ENCODE data around the gene BRAF. TPM values are rescaled to one million over a fixed set of nuclear protein-coding genes. Genes with fewer than 3 reads are reported as not detected.
"Not testable (repeated sequence)": the region's sequence is repeated elsewhere in the genome, so short reads cannot be mapped to it uniquely, and the experiment has no call there.

BRAF gene
- 10 to 100 TPM; 51.6 to 54.9 TPM for total RNA-seq
- polyA plus RNA-seq = 10 to 100 TPM in 1 of 3 donors, 1 to 10 TPM in 2; 7.4 to 11.2 (median 8.9) TPM
- total RNA-seq = 86.3 to 125 (median 116) reads per million in 6 experiments

- POLR2A ChIA-PET = interaction anchor here (0.6 to 2.8 kb wide), 9 partner anchors 11 to 813 kb away, joined by 3 to 19 read pairs (median 3); partner anchors contain the start of genes ADCK2, MKRN1, MRPS33 and SSBP1
- Mint-ChIP-seq H3K27me3 (no peaks in the 10 kb centered on the region), H3K36me3 (no peaks in the 10 kb centered on the region), H3K4me1 (peaks cover 9 to 20% (median 16%) of the 10 kb centered on the region in 4 donors), H3K4me3 (peak within 1 kb of the TSS in 9 of 10 donors; percentile 93 to 98 (median 97)), H3K27ac (peak within 1 kb of the TSS in 9 of 10 donors; percentile 93 to 100 (median 98)), H3K9me3 (peaks cover 0 to 10% (median 0%) of the 10 kb centered on the region in 9 donors)
- ATAC-seq (peak; percentile 64 to 67), DNase-seq (peak; percentile 90 to 97 (median 94))
Measured at GRCh38 chr7:140924821-140925421, at the start of gene BRAF. TSS of gene BRAF (minus strand) at chr7:140924929. CDS start at chr7:140924703, 226 bp downstream.

DNA sequence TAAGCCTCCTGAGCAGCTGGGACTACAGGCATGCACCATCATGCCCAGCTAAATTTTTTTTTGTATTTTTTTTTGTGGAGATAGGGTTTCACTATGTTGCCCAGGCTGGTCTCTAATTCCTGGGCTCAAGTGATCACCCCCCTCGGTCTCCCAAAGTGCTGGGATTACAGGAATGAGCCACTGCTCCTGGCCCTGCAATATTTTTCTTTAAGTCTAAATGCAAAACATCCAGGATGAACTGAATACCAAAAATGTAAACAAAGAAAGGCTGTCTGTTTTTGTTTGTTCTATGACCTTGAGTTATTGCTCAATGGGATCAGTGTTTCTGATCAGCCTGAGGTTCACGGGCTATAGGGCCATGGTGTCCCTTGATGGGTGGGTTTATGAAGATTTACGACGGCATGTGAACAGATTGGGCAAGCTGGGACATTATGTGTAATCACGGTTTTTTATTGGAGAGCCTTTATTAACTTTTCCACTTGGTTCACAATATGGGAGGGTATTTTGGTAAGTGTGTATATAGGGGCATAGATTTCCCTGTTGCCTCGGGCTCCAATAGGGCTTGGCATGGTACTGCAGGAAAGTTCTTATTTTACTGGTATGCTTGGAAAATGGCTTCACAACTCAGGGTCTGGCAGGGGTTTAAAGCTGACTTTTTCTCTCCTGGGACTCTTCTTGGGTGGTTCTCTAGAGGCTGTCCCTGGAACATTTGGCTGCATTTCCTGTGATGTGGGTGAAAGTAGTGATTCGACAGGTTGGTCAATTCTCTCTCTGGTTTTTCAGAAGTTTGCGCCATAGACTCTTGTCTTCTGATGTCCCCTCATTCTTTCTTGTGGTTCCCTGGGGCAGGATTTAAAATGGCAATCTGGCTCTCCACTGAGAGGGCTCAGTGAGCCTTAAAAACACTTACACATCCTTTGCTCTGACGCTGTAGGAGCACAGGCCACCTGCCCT lies 48.4 kb upstream of the BRAF start:
- no peaks in the 10 kb centered on the region for H3K36me3 Mint-ChIP-seq
- DNase-seq (no peak), ATAC-seq (no peak)
- H3K27ac Mint-ChIP-seq = peak overlapping the region in 1 of 10 donors; percentile 43
- H3K4me1 Mint-ChIP-seq = peaks cover 0 to 3% (median 0%) of the 10 kb centered on the region in 4 donors
- H3K9me3 Mint-ChIP-seq = no peaks in the 10 kb centered on the region
- no peak overlapping the region for H3K4me3 Mint-ChIP-seq
- POLR2A ChIA-PET = interaction anchor here (0.7 kb wide), 1 partner anchor 56 kb away, joined by 3 read pairs; no protein-coding TSS in a partner anchor
- H3K27me3 Mint-ChIP-seq = peaks cover 0 to 2% (median 1%) of the 10 kb centered on the region in 5 donors

DNA sequence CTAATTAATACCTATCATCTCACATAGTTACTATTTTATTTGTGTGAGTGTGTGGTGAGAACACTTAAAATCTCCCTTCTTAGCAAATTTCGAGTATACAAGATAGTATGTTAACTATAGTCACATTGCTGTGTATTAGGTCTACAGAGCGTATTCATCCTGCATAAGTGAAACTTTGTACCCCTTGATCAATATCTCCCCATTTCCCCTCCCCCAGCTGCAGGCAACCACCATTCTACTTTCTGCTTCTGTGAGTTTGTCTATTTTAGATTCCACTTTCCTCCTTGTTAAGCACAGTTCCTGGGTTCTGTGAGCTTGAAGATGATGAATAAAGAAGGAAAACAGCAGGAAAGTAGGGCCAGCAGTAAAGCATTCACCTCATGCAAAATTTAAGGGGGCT lies 47.6 kb upstream of the BRAF start:
- ATAC-seq (no peak), DNase-seq (no peak)
- no peaks in the 10 kb centered on the region for H3K4me1 Mint-ChIP-seq
- no peaks in the 10 kb centered on the region for H3K9me3 Mint-ChIP-seq
- H3K4me3 Mint-ChIP-seq = no peak overlapping the region
- peaks cover 1 to 9% (median 4%) of the 10 kb centered on the region in 5 donors for H3K27me3 Mint-ChIP-seq
- POLR2A ChIA-PET = interaction anchor here (0.5 to 0.7 kb wide), 2 partner anchors 55 to 456 kb away, joined by 3 read pairs; no protein-coding TSS in a partner anchor
- no peaks in the 10 kb centered on the region for H3K36me3 Mint-ChIP-seq
- H3K27ac Mint-ChIP-seq = no peak overlapping the region

DNA sequence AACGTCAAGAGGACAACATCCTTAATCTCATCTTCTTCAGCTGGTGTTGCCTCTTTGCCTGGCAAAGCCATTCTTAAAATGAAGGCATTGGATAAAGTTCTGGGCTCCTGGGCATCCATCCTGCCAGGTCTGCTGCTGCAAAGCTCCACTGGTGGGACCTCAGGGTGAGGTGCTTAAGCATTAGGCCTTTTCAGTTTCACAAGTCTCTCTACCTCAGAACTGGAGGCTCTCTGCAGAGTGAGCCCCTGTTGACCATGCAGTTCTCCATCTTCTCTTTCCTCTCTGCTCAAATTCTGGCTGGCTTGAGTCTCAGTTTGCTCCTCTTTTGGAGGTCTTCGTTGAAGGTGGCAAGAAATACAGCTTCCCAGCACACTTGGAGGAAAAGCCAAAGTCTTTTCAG lies 42.7 kb upstream of the BRAF start:
- no peak for DNase-seq
- POLR2A ChIA-PET = no interaction called here
- H3K4me3 Mint-ChIP-seq = no peak overlapping the region
- no peaks in the 10 kb centered on the region for H3K9me3 Mint-ChIP-seq
- no peak for ATAC-seq
- no peak overlapping the region for H3K27ac Mint-ChIP-seq
- H3K4me1 Mint-ChIP-seq = no peaks in the 10 kb centered on the region
- no peaks in the 10 kb centered on the region for H3K36me3 Mint-ChIP-seq
- H3K27me3 Mint-ChIP-seq = peaks cover 1 to 11% (median 4%) of the 10 kb centered on the region in 5 donors

DNA sequence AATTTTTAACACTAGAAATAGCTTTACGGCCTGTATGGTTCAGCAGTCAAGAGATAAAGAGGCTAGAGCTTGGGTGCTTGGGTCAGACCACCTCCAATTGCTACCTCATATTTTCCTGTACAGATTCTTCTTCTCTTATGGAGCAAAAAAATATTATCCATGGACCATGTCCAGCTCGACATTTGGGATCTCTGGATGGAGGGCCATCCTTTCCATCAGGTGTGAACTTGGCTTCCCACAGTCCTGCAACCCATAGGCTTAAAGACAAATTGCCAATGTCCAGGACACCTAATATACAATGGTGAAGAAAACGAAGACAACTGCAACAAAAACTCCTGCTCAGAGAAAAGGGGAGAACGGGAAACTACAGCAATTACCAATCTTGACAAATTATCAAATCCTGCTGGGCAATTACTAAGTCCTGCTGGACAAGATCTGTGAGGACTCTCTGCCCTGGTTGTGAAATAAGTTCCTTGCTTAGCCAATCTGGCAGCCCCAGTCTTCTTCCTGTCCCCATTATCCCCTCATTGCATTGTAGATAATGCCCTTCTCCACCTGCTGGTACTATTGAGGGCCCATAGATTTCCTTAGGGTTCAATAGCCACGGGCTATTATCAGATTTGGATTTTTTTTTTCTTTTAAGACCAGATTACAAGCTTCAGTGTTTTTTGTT lies 42.0 kb upstream of the BRAF start:
- no peak for ATAC-seq
- POLR2A ChIA-PET = no interaction called here
- no peaks in the 10 kb centered on the region for H3K36me3 Mint-ChIP-seq
- no peaks in the 10 kb centered on the region for H3K4me1 Mint-ChIP-seq
- H3K9me3 Mint-ChIP-seq = no peaks in the 10 kb centered on the region
- peaks cover 2 to 11% (median 4%) of the 10 kb centered on the region in 5 donors for H3K27me3 Mint-ChIP-seq
- DNase-seq = no peak
- H3K4me3 Mint-ChIP-seq = no peak overlapping the region
- H3K27ac Mint-ChIP-seq = no peak overlapping the region

GRCh38 chr7:140961117-140961516 lies 36.4 kb upstream of the BRAF start:
- no peak for DNase-seq
- no peak for ATAC-seq
- H3K9me3 Mint-ChIP-seq = peaks cover 0 to 5% (median 0%) of the 10 kb centered on the region in 9 donors
- H3K27ac Mint-ChIP-seq = no peak overlapping the region
- H3K36me3 Mint-ChIP-seq = peaks cover 0 to 5% (median 0%) of the 10 kb centered on the region in 3 donors
- no peak overlapping the region for H3K4me3 Mint-ChIP-seq
- H3K27me3 Mint-ChIP-seq = peaks cover 0 to 1% (median 0%) of the 10 kb centered on the region in 5 donors
- no peaks in the 10 kb centered on the region for H3K4me1 Mint-ChIP-seq
- POLR2A ChIA-PET = no interaction called here

GRCh38 chr7:140956997-140957396 lies 32.3 kb upstream of the BRAF start:
- ATAC-seq, H3K4me1 Mint-ChIP-seq, H3K36me3 Mint-ChIP-seq, H3K9me3 Mint-ChIP-seq, H3K27me3 Mint-ChIP-seq, H3K4me3 Mint-ChIP-seq, POLR2A ChIA-PET, DNase-seq, H3K27ac Mint-ChIP-seq: not testable (repeated sequence)

DNA sequence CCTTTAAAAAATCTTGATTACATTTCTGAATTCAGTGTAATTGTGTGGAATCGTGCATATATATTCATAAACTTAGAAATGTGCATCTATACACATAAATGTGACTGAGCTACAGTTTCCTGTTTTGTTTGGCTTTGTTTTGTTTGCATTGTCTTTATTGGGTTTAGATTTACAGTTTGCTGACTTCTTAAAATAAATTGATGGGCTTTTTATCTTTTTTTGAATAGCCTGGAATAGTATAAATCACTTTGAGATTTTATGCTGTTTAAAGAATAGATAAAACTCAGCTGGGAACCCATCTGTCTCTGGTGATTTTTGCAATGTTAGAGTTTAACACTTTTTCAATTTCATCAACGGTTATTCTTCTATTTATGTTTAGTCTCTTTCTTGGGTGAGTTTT lies 21.2 kb upstream of the BRAF start:
- Mint-ChIP-seq H3K27me3 (peaks cover 5 to 10% (median 9%) of the 10 kb centered on the region in 5 donors), H3K36me3 (no peaks in the 10 kb centered on the region), H3K4me1 (no peaks in the 10 kb centered on the region), H3K4me3 (no peak overlapping the region), H3K9me3 (no peaks in the 10 kb centered on the region), H3K27ac (no peak overlapping the region)
- DNase-seq = no peak
- POLR2A ChIA-PET = no interaction called here
- ATAC-seq = no peak

DNA sequence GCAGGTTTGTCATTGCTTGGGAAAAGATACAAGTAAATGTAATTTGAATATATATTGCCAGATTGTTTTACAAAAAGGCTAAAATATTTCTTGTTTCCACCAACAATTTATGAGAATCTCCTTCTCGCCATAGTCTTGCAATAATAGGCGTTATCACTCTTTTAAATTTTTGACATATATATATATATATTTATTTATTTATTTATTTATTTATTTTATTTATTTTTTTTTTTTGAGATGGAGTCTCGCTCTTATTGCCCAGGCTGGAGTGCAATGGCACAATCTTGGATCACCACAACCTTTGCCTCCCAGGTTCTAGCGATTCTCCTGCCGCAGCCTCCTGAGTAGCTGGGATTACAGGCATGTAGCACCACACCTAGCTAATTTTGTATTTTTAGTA lies 17.5 kb upstream of the BRAF start:
- H3K4me3 Mint-ChIP-seq, DNase-seq, ATAC-seq, H3K4me1 Mint-ChIP-seq, POLR2A ChIA-PET, H3K9me3 Mint-ChIP-seq, H3K27me3 Mint-ChIP-seq, H3K27ac Mint-ChIP-seq, H3K36me3 Mint-ChIP-seq: not testable (repeated sequence)

DNA sequence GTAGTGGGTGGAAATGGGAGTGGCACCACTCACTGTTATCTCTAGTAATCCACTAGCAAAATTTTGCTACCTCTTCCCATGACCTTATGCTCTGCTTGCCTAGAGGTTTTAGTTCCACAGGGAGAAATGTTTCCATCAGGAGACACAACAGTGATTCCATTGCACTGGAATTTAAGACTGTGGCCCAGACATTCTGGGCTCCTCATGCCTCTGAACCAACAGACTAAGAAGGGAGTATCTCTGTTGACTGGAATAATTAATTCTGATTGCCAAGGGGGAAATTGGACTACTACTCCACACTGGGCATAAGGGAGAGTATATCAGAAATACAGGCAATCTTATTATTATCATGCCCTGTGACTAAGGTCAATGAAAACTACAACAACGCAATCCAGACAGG lies 16.2 kb upstream of the BRAF start:
- H3K27me3 Mint-ChIP-seq = peaks cover 0 to 6% (median 3%) of the 10 kb centered on the region in 5 donors
- H3K4me1 Mint-ChIP-seq = no peaks in the 10 kb centered on the region
- no peak for ATAC-seq
- no peaks in the 10 kb centered on the region for H3K36me3 Mint-ChIP-seq
- POLR2A ChIA-PET = no interaction called here
- H3K27ac Mint-ChIP-seq = no peak overlapping the region
- H3K4me3 Mint-ChIP-seq = no peak overlapping the region
- no peak for DNase-seq
- no peaks in the 10 kb centered on the region for H3K9me3 Mint-ChIP-seq

DNA sequence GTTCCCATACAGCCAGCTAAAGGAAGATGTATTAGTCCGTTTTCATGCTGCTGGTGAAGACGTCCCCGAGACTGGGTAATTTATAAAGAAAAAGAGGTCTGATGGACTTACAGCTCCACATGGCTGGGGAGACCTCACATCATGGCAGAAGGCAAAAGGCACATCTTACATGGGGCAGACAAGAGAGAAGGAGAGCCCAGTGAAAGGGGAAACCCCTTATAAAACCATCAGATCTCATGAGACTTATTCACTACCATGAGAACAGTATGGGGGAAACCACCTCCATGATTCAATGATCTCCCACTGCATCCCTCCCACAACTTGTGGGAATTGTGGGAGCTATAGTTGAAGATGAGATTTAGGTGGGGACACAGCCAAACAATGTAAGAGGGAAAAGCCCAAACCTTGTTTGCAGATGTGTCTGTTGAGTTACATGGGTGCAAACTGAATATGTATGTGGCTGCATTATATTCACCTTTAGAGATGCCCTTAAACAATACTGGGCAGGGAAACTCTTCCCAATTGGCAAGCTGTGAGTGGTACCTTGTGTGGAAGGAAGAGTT lies 13.1 kb upstream of the BRAF start:
- POLR2A ChIA-PET = no interaction called here
- Mint-ChIP-seq H3K4me3 (no peak overlapping the region), H3K4me1 (no peaks in the 10 kb centered on the region), H3K36me3 (no peaks in the 10 kb centered on the region), H3K9me3 (no peaks in the 10 kb centered on the region), H3K27ac (no peak overlapping the region), H3K27me3 (peaks cover 0 to 10% (median 4%) of the 10 kb centered on the region in 5 donors)
- DNase-seq (no peak), ATAC-seq (no peak)

Measured in naive thymus-derived CD8-positive, alpha-beta T cell (primary cell).